GM19099 (cell line): ENCODE measurements around the gene MBD3L1.

ENCODE experiments used
- POLR2A ChIP-seq: IDR thresholded peaks from 3 replicates; pipeline ENCODE4 v1.6.1; 2011; ENCODE audit warnings: low read depth; ENCODE audit not compliant: insufficient read length; ENCODE audit errors: extremely low read depth

The MBD3L1 gene

GRCh38 chr19:8846819-8847218 is 14.6 kb downstream of the MBD3L1 start:
- TF ChIP-seq POLR2A, result no peak

GRCh38 chr19:8849232-8849631 is 17.1 kb downstream of the MBD3L1 start:
- no peak for TF ChIP-seq POLR2A

- no peak for TF ChIP-seq POLR2A
Measured at GRCh38 chr19:8850488-8850887, 18.3 kb downstream of the MBD3L1 start.

GRCh38 chr19:8858260-8858659 is 26.1 kb downstream of the MBD3L1 start:
- no peak for TF ChIP-seq POLR2A

GRCh38 chr19:8866344-8866743 is 34.2 kb downstream of the MBD3L1 start:
- TF ChIP-seq POLR2A, result no peak

- no peak for TF ChIP-seq POLR2A
Measured at GRCh38 chr19:8877854-8878705, 45.9 kb downstream of the MBD3L1 start.

- TF ChIP-seq POLR2A, result no peak
Measured at GRCh38 chr19:8880868-8881488, 48.8 kb downstream of the MBD3L1 start.

- TF ChIP-seq POLR2A, result no peak
Measured at GRCh38 chr19:8881512-8881911, 49.3 kb downstream of the MBD3L1 start.

- no peak for TF ChIP-seq POLR2A
Measured at GRCh38 chr19:8884416-8884815, 52.2 kb downstream of the MBD3L1 start.

GRCh38 chr19:8887364-8887763 is 55.2 kb downstream of the MBD3L1 start:
- no peak for TF ChIP-seq POLR2A

- no peak for TF ChIP-seq POLR2A
Measured at GRCh38 chr19:8890260-8890659, 58.1 kb downstream of the MBD3L1 start.
